Measurements from ENCODE around the gene PRKD2.

The PRKD2 gene

GRCh38 chr19:46733690-46734292 is 16.9 kb upstream of the PRKD2 start:
- no peak overlapping the region for H3K9ac ChIP-seq (ENCODE audit: insufficient read length)
- H3K27ac ChIP-seq = no peak overlapping the region
- peaks cover 78% of the 10 kb centered on the region for H3K36me3 ChIP-seq (ENCODE audit: insufficient read depth, low read length)
- DNase-seq (ENCODE audit: low read depth, low spot score) = no peak
- no peak overlapping the region for H3K4me3 ChIP-seq
- TF ChIP-seq FOXP2 (optimal IDR thresholded peaks at IDR 0.05; ENCODE audit: control extremely low read depth, extremely low read length, insufficient read depth) (no peak), EZH2 (IDR thresholded peaks at IDR 0.05) (no peak), POLR2AphosphoS5 (IDR thresholded peaks at IDR 0.05; ENCODE audit: borderline replicate concordance, low read depth, low read length) (no peak)
- no peaks in the 10 kb centered on the region for H3K9me3 ChIP-seq (ENCODE audit: low read depth, low read length)

- Histone ChIP-seq H3K9ac (ENCODE audit: insufficient read length) (no peak overlapping the region), H3K27ac (no peak overlapping the region), H3K4me3 (no peak overlapping the region), H3K9me3 (ENCODE audit: low read depth, low read length) (no peaks in the 10 kb centered on the region), H3K36me3 (ENCODE audit: insufficient read depth, low read length) (peaks cover 78% of the 10 kb centered on the region)
- no peak for DNase-seq (ENCODE audit: low read depth, low spot score)
- no peak for TF ChIP-seq EZH2 (IDR thresholded peaks at IDR 0.05)
- TF ChIP-seq FOXP2 (optimal IDR thresholded peaks at IDR 0.05; ENCODE audit: control extremely low read depth, extremely low read length, insufficient read depth) = no peak
- TF ChIP-seq POLR2AphosphoS5 (IDR thresholded peaks at IDR 0.05; ENCODE audit: borderline replicate concordance, low read depth, low read length) = no peak
Observed at GRCh38 chr19:46732966-46733689, 16.2 kb upstream of the PRKD2 start.

- no peak for TF ChIP-seq EZH2 (IDR thresholded peaks at IDR 0.05)
- TF ChIP-seq POLR2AphosphoS5 (IDR thresholded peaks at IDR 0.05; ENCODE audit: borderline replicate concordance, low read depth, low read length) = no peak
- TF ChIP-seq FOXP2 (optimal IDR thresholded peaks at IDR 0.05; ENCODE audit: control extremely low read depth, extremely low read length, insufficient read depth) = no peak
- H3K4me3 ChIP-seq = no peak overlapping the region
- peaks cover 79% of the 10 kb centered on the region for H3K36me3 ChIP-seq (ENCODE audit: insufficient read depth, low read length)
- DNase-seq (ENCODE audit: low read depth, low spot score) = no peak
- H3K9me3 ChIP-seq (ENCODE audit: low read depth, low read length) = no peaks in the 10 kb centered on the region
- no peak overlapping the region for H3K9ac ChIP-seq (ENCODE audit: insufficient read length)
- H3K27ac ChIP-seq = no peak overlapping the region
Observed at GRCh38 chr19:46732172-46732938, 15.4 kb upstream of the PRKD2 start.

GRCh38 chr19:46731584-46731983 is 14.7 kb upstream of the PRKD2 start:
- no peak for DNase-seq (ENCODE audit: low read depth, low spot score)
- Histone ChIP-seq H3K27ac (no peak overlapping the region), H3K9me3 (ENCODE audit: low read depth, low read length) (no peaks in the 10 kb centered on the region), H3K4me3 (no peak overlapping the region), H3K36me3 (ENCODE audit: insufficient read depth, low read length) (peaks cover 79% of the 10 kb centered on the region), H3K9ac (ENCODE audit: insufficient read length) (no peak overlapping the region)
- TF ChIP-seq POLR2AphosphoS5 (IDR thresholded peaks at IDR 0.05; ENCODE audit: borderline replicate concordance, low read depth, low read length) = no peak
- no peak for TF ChIP-seq EZH2 (IDR thresholded peaks at IDR 0.05)
- TF ChIP-seq FOXP2 (optimal IDR thresholded peaks at IDR 0.05; ENCODE audit: control extremely low read depth, extremely low read length, insufficient read depth) = no peak

GRCh38 chr19:46731007-46731501 is 14.1 kb upstream of the PRKD2 start:
- TF ChIP-seq POLR2AphosphoS5 (IDR thresholded peaks at IDR 0.05; ENCODE audit: borderline replicate concordance, low read depth, low read length) (no peak), FOXP2 (optimal IDR thresholded peaks at IDR 0.05; ENCODE audit: control extremely low read depth, extremely low read length, insufficient read depth) (no peak), EZH2 (IDR thresholded peaks at IDR 0.05) (no peak)
- Histone ChIP-seq H3K36me3 (ENCODE audit: insufficient read depth, low read length) (peaks cover 81% of the 10 kb centered on the region), H3K4me3 (no peak overlapping the region), H3K27ac (no peak overlapping the region), H3K9ac (ENCODE audit: insufficient read length) (no peak overlapping the region), H3K9me3 (ENCODE audit: low read depth, low read length) (no peaks in the 10 kb centered on the region)
- DNase-seq (ENCODE audit: low read depth, low spot score) = no peak

- H3K27ac ChIP-seq = no peak overlapping the region
- H3K9ac ChIP-seq (ENCODE audit: insufficient read length) = no peak overlapping the region
- no peak for DNase-seq (ENCODE audit: low read depth, low spot score)
Observed at GRCh38 chr19:46730595-46730994, 13.7 kb upstream of the PRKD2 start.

GRCh38 chr19:46730187-46730586 is 13.3 kb upstream of the PRKD2 start:
- no peak for DNase-seq (ENCODE audit: low read depth, low spot score)
- Histone ChIP-seq H3K27ac (no peak overlapping the region), H3K36me3 (ENCODE audit: insufficient read depth, low read length) (peaks cover 89% of the 10 kb centered on the region)

More at GRCh38 chr19:46730595-46730994, 13.7 kb upstream of the PRKD2 start:
- Histone ChIP-seq H3K4me3 (no peak overlapping the region), H3K9me3 (ENCODE audit: low read depth, low read length) (no peaks in the 10 kb centered on the region), H3K36me3 (ENCODE audit: insufficient read depth, low read length) (peaks cover 85% of the 10 kb centered on the region)
- TF ChIP-seq FOXP2 (optimal IDR thresholded peaks at IDR 0.05; ENCODE audit: control extremely low read depth, extremely low read length, insufficient read depth) (no peak), POLR2AphosphoS5 (IDR thresholded peaks at IDR 0.05; ENCODE audit: borderline replicate concordance, low read depth, low read length) (no peak), EZH2 (IDR thresholded peaks at IDR 0.05) (no peak)

GRCh38 chr19:46729696-46730095 is 12.8 kb upstream of the PRKD2 start:
- no peak overlapping the region for H3K4me3 ChIP-seq
- TF ChIP-seq EZH2 (IDR thresholded peaks at IDR 0.05) (no peak), FOXP2 (optimal IDR thresholded peaks at IDR 0.05; ENCODE audit: control extremely low read depth, extremely low read length, insufficient read depth) (no peak), POLR2AphosphoS5 (IDR thresholded peaks at IDR 0.05; ENCODE audit: borderline replicate concordance, low read depth, low read length) (no peak)
- no peak for DNase-seq (ENCODE audit: low read depth, low spot score)
- no peak overlapping the region for H3K27ac ChIP-seq
- peaks cover 94% of the 10 kb centered on the region for H3K36me3 ChIP-seq (ENCODE audit: insufficient read depth, low read length)
- no peaks in the 10 kb centered on the region for H3K9me3 ChIP-seq (ENCODE audit: low read depth, low read length)
- H3K9ac ChIP-seq (ENCODE audit: insufficient read length) = no peak overlapping the region

More at GRCh38 chr19:46730187-46730586, 13.3 kb upstream of the PRKD2 start:
- no peak overlapping the region for H3K4me3 ChIP-seq
- no peaks in the 10 kb centered on the region for H3K9me3 ChIP-seq (ENCODE audit: low read depth, low read length)
- H3K9ac ChIP-seq (ENCODE audit: insufficient read length) = no peak overlapping the region
- no peak for TF ChIP-seq POLR2AphosphoS5 (IDR thresholded peaks at IDR 0.05; ENCODE audit: borderline replicate concordance, low read depth, low read length)
- TF ChIP-seq EZH2 (IDR thresholded peaks at IDR 0.05) = no peak
- no peak for TF ChIP-seq FOXP2 (optimal IDR thresholded peaks at IDR 0.05; ENCODE audit: control extremely low read depth, extremely low read length, insufficient read depth)
